Measurements from ENCODE around the gene BMPER. TPM values are rescaled to one million over a fixed set of nuclear protein-coding genes. Genes with fewer than 3 reads are reported as not detected.

The BMPER gene
- total and polyA plus RNA-seq, 10 of the 15 experiments (the other 5 are each of a cell fraction or from before 2014, with no cell fraction given): 0.02 to 0.08 TPM; not detected in 8

DNA sequence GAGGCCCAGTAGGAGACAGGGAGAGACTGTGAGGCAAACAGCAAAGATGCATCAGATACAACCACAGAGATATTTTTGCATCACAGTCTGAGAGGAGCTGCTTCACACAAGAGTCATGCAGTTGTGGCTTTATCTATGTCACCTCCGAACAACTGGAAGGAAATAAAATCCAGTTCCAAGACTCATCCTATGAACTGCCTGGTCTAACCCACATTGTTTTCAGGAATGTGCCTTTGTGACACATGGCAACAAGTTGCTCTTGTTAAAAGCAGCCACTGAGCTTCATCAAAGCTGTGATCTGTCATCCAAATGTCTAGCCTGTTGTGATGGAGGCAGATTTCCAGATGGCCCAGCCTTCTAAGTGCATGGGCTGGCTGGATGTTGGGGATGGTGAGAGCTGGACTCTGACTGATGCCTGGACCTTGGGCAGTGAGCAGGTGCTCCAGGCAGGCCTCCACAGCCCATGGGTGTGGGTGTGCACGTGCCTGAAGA is 255.0 kb downstream of the BMPER start:
- H2AFZ ChIP-seq (ENCODE audit: control insufficient read depth, low read depth, low read length): no peak overlapping the region
- ChIA-PET SMC1A (ENCODE audit: uncharacterized antibody, unreplicated experiment) (no interaction called here), RAD21 (ENCODE audit: unreplicated experiment) (no interaction called here), POLR2A (no interaction called here), CTCF (no interaction called here)
- BruUV-seq (replicated peaks): no TSS peak
- no peak for FAIRE-seq
- no peak overlapping the region for H3K4me3 ChIP-seq
- no peaks in the 10 kb centered on the region for H3K9me3 ChIP-seq (replicated peaks; ENCODE audit: control insufficient read depth, insufficient read depth, low read length)
- intact Hi-C loops (cut with micrococcal nuclease; ENCODE audit: unreplicated experiment): no loop called here
- no peak for ATAC-seq
- H3K27me3 ChIP-seq (replicated peaks in 1 of 2; ENCODE audit: control insufficient read depth in 2 of 2, insufficient read depth in 2 of 2, low read length in 1 of 2): no peaks in the 10 kb centered on the region
- no peak for DNase-seq (ENCODE audit: low read depth, low spot score)
- H3K4me2 ChIP-seq (ENCODE audit: control insufficient read depth, insufficient read depth): no peak overlapping the region
- no peak overlapping the region for H3K9ac ChIP-seq (ENCODE audit: control insufficient read depth, insufficient read depth, low read length)
- no peak for TF ChIP-seq ZZZ3 (IDR thresholded peaks at IDR 0.05; ENCODE audit: control insufficient read depth, insufficient read length, low read depth)
- no peak for TF ChIP-seq EZH2 (IDR thresholded peaks at IDR 0.05; ENCODE audit: borderline replicate concordance, control insufficient read depth, low read depth, low read length)
- TF ChIP-seq, protein P1, sequence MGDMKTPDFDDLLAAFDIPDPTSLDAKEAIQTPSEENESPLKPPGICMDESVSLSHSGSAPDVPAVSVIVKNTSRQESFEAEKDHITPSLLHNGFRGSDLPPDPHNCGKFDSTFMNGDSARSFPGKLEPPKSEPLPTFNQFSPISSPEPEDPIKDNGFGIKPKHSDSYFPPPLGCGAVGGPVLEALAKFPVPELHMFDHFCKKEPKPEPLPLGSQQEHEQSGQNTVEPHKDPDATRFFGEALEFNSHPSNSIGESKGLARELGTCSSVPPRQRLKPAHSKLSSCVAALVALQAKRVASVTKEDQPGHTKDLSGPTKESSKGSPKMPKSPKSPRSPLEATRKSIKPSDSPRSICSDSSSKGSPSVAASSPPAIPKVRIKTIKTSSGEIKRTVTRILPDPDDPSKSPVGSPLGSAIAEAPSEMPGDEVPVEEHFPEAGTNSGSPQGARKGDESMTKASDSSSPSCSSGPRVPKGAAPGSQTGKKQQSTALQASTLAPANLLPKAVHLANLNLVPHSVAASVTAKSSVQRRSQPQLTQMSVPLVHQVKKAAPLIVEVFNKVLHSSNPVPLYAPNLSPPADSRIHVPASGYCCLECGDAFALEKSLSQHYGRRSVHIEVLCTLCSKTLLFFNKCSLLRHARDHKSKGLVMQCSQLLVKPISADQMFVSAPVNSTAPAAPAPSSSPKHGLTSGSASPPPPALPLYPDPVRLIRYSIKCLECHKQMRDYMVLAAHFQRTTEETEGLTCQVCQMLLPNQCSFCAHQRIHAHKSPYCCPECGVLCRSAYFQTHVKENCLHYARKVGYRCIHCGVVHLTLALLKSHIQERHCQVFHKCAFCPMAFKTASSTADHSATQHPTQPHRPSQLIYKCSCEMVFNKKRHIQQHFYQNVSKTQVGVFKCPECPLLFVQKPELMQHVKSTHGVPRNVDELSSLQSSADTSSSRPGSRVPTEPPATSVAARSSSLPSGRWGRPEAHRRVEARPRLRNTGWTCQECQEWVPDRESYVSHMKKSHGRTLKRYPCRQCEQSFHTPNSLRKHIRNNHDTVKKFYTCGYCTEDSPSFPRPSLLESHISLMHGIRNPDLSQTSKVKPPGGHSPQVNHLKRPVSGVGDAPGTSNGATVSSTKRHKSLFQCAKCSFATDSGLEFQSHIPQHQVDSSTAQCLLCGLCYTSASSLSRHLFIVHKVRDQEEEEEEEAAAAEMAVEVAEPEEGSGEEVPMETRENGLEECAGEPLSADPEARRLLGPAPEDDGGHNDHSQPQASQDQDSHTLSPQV (IDR thresholded peaks at IDR 0.05): no peak
- no peak for TF ChIP-seq STAT3 (IDR thresholded peaks at IDR 0.05; ENCODE audit: low read depth, low read length)
- no peak for TF ChIP-seq HDGF (IDR thresholded peaks at IDR 0.05)
- TF ChIP-seq GABPA (IDR thresholded peaks at IDR 0.05; ENCODE audit: low read depth): no peak
- no peak for TF ChIP-seq RFX5 (IDR thresholded peaks at IDR 0.05; ENCODE audit: low read depth, low read length)
- TF ChIP-seq IKZF1 (conservative IDR thresholded peaks at IDR 0.05): no peak
- TF ChIP-seq CEBPB (IDR thresholded peaks at IDR 0.05; ENCODE audit: borderline replicate concordance in 1 of 2, low read depth in 2 of 2, low read length in 2 of 2): no peak
- TF ChIP-seq KAT2A (conservative IDR thresholded peaks at IDR 0.05; ENCODE audit: control insufficient read depth, low read depth, low read length): no peak
- TF ChIP-seq, protein P2, sequence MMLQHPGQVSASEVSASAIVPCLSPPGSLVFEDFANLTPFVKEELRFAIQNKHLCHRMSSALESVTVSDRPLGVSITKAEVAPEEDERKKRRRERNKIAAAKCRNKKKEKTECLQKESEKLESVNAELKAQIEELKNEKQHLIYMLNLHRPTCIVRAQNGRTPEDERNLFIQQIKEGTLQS (IDR thresholded peaks at IDR 0.05; ENCODE audit: borderline replicate concordance, extremely low read depth, low read depth, low read length): no peak
- no peak for TF ChIP-seq YY1 (IDR thresholded peaks at IDR 0.05; ENCODE audit: low read depth, low read length)
- no peak for TF ChIP-seq TCF7 (IDR thresholded peaks at IDR 0.05; ENCODE audit: borderline replicate concordance)
- TF ChIP-seq, protein P3, sequence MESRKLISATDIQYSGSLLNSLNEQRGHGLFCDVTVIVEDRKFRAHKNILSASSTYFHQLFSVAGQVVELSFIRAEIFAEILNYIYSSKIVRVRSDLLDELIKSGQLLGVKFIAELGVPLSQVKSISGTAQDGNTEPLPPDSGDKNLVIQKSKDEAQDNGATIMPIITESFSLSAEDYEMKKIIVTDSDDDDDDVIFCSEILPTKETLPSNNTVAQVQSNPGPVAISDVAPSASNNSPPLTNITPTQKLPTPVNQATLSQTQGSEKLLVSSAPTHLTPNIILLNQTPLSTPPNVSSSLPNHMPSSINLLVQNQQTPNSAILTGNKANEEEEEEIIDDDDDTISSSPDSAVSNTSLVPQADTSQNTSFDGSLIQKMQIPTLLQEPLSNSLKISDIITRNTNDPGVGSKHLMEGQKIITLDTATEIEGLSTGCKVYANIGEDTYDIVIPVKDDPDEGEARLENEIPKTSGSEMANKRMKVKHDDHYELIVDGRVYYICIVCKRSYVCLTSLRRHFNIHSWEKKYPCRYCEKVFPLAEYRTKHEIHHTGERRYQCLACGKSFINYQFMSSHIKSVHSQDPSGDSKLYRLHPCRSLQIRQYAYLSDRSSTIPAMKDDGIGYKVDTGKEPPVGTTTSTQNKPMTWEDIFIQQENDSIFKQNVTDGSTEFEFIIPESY (IDR thresholded peaks at IDR 0.05): no peak
- TF ChIP-seq ESRRA (IDR thresholded peaks at IDR 0.05; ENCODE audit: low read length): no peak
- no peak for TF ChIP-seq RUNX3 (IDR thresholded peaks at IDR 0.05; ENCODE audit: low read length)
- no peak for TF ChIP-seq SMAD1 (IDR thresholded peaks at IDR 0.05; ENCODE audit: low read depth, partially characterized antibody)
- no peaks in the 10 kb centered on the region for H3K36me3 ChIP-seq (ENCODE audit: control insufficient read depth in 2 of 2, insufficient read depth in 2 of 2, low read length in 1 of 2)
- WGBS (ENCODE audit: insufficient coverage, insufficient replicate concordance, low lambda C conversion rate, missing lambda C conversion rate): 31% methylated on average over 2 of the region's 2 CpGs
- H3K79me2 ChIP-seq (ENCODE audit: control insufficient read depth, insufficient read depth, low read length): no peaks in the 10 kb centered on the region
- H3K4me1 ChIP-seq (ENCODE audit: control insufficient read depth, insufficient read depth, low read length): no peaks in the 10 kb centered on the region
- H4K20me1 ChIP-seq (ENCODE audit: control insufficient read depth, insufficient read depth): no peaks in the 10 kb centered on the region
- in situ Hi-C loops (cut with MboI): no loop called here
- H3K27ac ChIP-seq (ENCODE audit: control insufficient read depth, insufficient read depth): no peak overlapping the region
